ENCODE data around the gene VPS72.
A peak's percentile ranks its signal among the peaks of the same experiment; 100 is the strongest.

VPS72 gene

GRCh38 chr1:151158326-151158725 is 31.7 kb downstream of the VPS72 start:
- H3K4me3 ChIP-seq (ENCODE audit: control insufficient read depth, low read depth, low read length), result no peak overlapping the region
- TF ChIP-seq CTCF (IDR thresholded peaks at IDR 0.05; ENCODE audit: control insufficient read depth, insufficient read depth, low read depth, low read length, missing control alignments), result no peak
- DNase-seq (ENCODE audit: low read depth), result no peak

DNA sequence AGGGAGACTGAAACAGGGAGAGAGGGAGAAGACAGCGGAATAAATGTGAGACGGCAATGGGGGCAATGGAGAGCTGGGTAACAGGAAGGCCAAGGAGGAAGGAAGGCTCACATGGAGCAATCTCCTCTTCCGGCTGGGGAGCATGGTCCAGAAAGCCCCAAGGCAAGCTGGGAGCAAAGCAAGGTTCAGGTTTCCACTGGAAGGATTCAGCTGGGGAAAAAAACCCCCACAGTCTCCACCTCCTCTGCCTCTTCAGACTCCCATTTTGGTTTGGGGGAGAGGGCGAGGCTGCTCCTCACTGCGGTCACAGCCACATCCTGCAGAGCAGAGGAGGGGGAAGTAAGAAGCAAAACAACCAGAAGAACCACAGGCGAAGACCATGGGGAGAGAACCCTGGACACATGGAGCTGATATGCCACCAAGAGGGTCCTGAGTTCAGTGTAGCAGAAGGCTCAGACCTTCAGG is 32.9 kb downstream of the VPS72 start:
- TF ChIP-seq CTCF (IDR thresholded peaks at IDR 0.05; ENCODE audit: control insufficient read depth, insufficient read depth, low read depth, low read length, missing control alignments), result no peak
- no peak overlapping the region for H3K4me3 ChIP-seq (ENCODE audit: control insufficient read depth, low read depth, low read length)
- DNase-seq (ENCODE audit: low read depth), result no peak

- no peak for DNase-seq (ENCODE audit: low read depth)
- TF ChIP-seq CTCF (IDR thresholded peaks at IDR 0.05; ENCODE audit: control insufficient read depth, insufficient read depth, low read depth, low read length, missing control alignments), result no peak
- H3K4me3 ChIP-seq (ENCODE audit: control insufficient read depth, low read depth, low read length), result no peak within 1 kb of the TSS
These were observed 33.5 kb downstream of the VPS72 start, which contains the start of gene TNFAIP8L2 for GRCh38 chr1:151156515-151156819. Gene TNFAIP8L2 (plus strand): TSS chr1:151156649. CDS start chr1:151158698, 2,049 bp downstream.

DNA sequence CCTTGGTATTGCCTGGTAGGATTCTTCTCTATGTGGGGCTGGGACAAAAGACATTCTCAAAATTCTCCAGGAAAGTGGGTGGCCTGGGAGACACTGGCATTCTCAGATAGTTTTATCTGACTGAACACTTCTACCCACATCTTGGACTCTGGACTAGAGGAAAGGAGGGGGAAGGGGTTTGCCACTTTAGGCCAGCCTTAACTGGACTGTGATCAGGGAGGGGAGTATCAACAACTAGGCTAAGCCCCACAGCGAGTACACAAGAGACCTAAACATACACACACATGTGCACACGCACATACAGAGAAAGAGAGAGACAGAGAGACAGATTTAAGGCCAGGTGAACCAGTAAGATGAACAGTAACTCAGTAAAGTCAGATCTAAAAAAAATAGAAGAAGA is 42.3 kb downstream of the VPS72 start:
- TF ChIP-seq CTCF (IDR thresholded peaks at IDR 0.05; ENCODE audit: control insufficient read depth, insufficient read depth, low read depth, low read length, missing control alignments), result no peak
- DNase-seq (ENCODE audit: low read depth), result no peak
- H3K4me3 ChIP-seq (ENCODE audit: control insufficient read depth, low read depth, low read length), result no peak overlapping the region

DNA sequence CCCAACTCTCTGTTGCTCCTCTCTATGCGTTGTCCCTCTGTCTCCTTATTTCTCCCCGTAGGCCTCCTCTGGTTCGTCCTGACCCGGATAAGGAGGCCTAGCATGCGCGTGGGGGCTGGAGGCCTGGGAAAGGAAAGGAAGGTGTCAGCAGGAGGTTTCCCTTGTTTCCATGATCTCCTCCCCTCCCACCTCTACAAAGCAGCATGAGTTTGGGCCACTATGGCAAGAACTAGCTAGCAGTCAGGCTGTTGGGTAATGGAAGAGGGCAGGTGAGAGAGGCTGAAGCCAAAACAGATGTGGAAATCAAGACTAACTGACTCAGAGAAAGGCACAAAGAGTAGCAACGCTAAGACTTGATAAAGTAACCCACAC is 42.9 kb downstream of the VPS72 start:
- no peak for DNase-seq (ENCODE audit: low read depth)

GRCh38 chr1:151146412-151147131 is 43.4 kb downstream of the VPS72 start, which contains the start of gene SEMA6C:
Gene SEMA6C (minus strand): TSS chr1:151146631. CDS start chr1:151142621, 4,010 bp downstream.
- no peak for DNase-seq (ENCODE audit: low read depth)
- no peak for TF ChIP-seq CTCF (IDR thresholded peaks at IDR 0.05; ENCODE audit: control insufficient read depth, insufficient read depth, low read depth, low read length, missing control alignments)
- peak within 1 kb of the TSS; percentile 65 for H3K4me3 ChIP-seq (ENCODE audit: control insufficient read depth, low read depth, low read length)

More for the DNA sequence above, 42.9 kb downstream of the VPS72 start:
- H3K4me3 ChIP-seq (ENCODE audit: control insufficient read depth, low read depth, low read length), result peak overlapping the region; percentile 65
- no peak for TF ChIP-seq CTCF (IDR thresholded peaks at IDR 0.05; ENCODE audit: control insufficient read depth, insufficient read depth, low read depth, low read length, missing control alignments)
